OCI-LY7 (cell line): Measurements from ENCODE around the gene PHKG2.

Experiments used
- EZH2phosphoT487 ChIP-seq: fragments of 200-600 bp; sonication (generic); IDR thresholded peaks from 2 replicates; pipeline ENCODE4 v1.6.1; 2018; ENCODE audit warnings: low read depth, borderline replicate concordance, mild to moderate bottlenecking, mixed run types, antibody characterized with exemption, low read length, moderate library complexity, mixed read lengths
- TF ChIP-seq, protein P1 (sequence below): fragments of 200-600 bp; sonication (generic); conservative IDR thresholded peaks from 2 replicates; pipeline ENCODE4 v1.5.1; 2014; ENCODE audit warnings: mild to moderate bottlenecking, antibody characterized with exemption, low read length, moderate library complexity, mixed read lengths

- TF ChIP-seq, protein P1, sequence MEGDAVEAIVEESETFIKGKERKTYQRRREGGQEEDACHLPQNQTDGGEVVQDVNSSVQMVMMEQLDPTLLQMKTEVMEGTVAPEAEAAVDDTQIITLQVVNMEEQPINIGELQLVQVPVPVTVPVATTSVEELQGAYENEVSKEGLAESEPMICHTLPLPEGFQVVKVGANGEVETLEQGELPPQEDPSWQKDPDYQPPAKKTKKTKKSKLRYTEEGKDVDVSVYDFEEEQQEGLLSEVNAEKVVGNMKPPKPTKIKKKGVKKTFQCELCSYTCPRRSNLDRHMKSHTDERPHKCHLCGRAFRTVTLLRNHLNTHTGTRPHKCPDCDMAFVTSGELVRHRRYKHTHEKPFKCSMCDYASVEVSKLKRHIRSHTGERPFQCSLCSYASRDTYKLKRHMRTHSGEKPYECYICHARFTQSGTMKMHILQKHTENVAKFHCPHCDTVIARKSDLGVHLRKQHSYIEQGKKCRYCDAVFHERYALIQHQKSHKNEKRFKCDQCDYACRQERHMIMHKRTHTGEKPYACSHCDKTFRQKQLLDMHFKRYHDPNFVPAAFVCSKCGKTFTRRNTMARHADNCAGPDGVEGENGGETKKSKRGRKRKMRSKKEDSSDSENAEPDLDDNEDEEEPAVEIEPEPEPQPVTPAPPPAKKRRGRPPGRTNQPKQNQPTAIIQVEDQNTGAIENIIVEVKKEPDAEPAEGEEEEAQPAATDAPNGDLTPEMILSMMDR: no peak
- no peak for TF ChIP-seq EZH2phosphoT487
Observed at GRCh38 chr16:30743716-30744115, 4.5 kb upstream of the PHKG2 start.
